Heart left ventricle (tissue), 16 donors: ENCODE results near the gene STARD3. TPM values are rescaled to one million over a fixed set of nuclear protein-coding genes. Genes with fewer than 3 reads are reported as not detected.

ENCODE experiments used
- ATAC-seq, 4 donors: fragments of 200-7000 bp; cut with Tn5 transposase; one replicate each; pipeline ENCODE4 v1.9.1; 2020 to 2022; ENCODE audit warnings: moderate library complexity in 4 of 4, mild to moderate bottlenecking in 3 of 4, moderate number of reproducible peaks in 1 of 4
- DNase-seq, 5 donors: peaks; one replicate each; pipeline ENCODE4 v3.0.0-alpha.2; 2020
- H3K27ac ChIP-seq, 12 donors: fragments of 200-600 bp; sonication (generic) in 4 of 12; one replicate each; pipeline versions ENCODE4 v1.5.0 to v1.8.0; 2016 to 2022; ENCODE audit warnings: mild to moderate bottlenecking in 2 of 12
- H3K27me3 ChIP-seq, 9 donors: fragments of 200-600 bp; sonication (generic) in 2 of 9; one replicate each; pipeline versions ENCODE4 v1.5.1 to v1.8.0; 2016 to 2022; ENCODE audit warnings: mild to moderate bottlenecking in 3 of 9
- H3K36me3 ChIP-seq, 9 donors: fragments of 200-600 bp; sonication (generic) in 2 of 9; one replicate each; pipeline versions ENCODE4 v1.5.0 to v1.8.0; 2018 to 2022; ENCODE audit warnings: mild to moderate bottlenecking in 2 of 9
- H3K4me1 ChIP-seq, 12 donors: fragments of 200-600 bp; sonication (generic) in 4 of 12; one replicate each; pipeline versions ENCODE4 v1.5.0 to v1.8.0; 2016 to 2022; ENCODE audit warnings: mild to moderate bottlenecking in 3 of 12
- H3K4me3 ChIP-seq, 12 donors: fragments of 200-600 bp; sonication (generic) in 4 of 12; one replicate each; pipeline versions ENCODE4 v1.5.0 to v1.8.0; 2017 to 2022; ENCODE audit warnings: mild to moderate bottlenecking in 9 of 12, moderate library complexity in 4 of 12
- H3K9me3 ChIP-seq, 12 donors: fragments of 200-600 bp; sonication (generic) in 4 of 12; one replicate each; pipeline versions ENCODE4 v1.5.0 to v1.8.0; 2016 to 2022; ENCODE audit warnings: mild to moderate bottlenecking in 1 of 12
- CTCF ChIP-seq, 12 donors: fragments of 200-600 bp; sonication (generic) in 4 of 12; IDR thresholded peaks; one replicate each; pipeline versions ENCODE4 v1.5.0 to v1.8.0; 2018 to 2022; ENCODE audit warnings: antibody characterized with exemption in 12 of 12, mild to moderate bottlenecking in 5 of 12
- POLR2A ChIP-seq, 2 donors: fragments of 450-650 bp; IDR thresholded peaks; one replicate each; pipeline ENCODE4 v1.6.1; 2017; ENCODE audit warnings: antibody characterized with exemption in 2 of 2, mild to moderate bottlenecking in 2 of 2, moderate library complexity in 2 of 2
- WGBS, 4 donors: extraction: QIAGEN DNeasy Blood & Tissue Kit in 2 of 4; methylation state at CpG; one replicate each; pipeline versions ENCODE4 v1.1.5 to v1.1.7; 2013 to 2018; 5-methylcytosine and 5-hydroxymethylcytosine counted together
- intact Hi-C, 10 donors: fragments of 100-400 bp; cut with DNase I; formaldehyde crosslinking; loops; one replicate each; pipeline versions ENCODE4 v1.11.1 to v1.14.2; 2022
- polyA plus RNA-seq, 2 donors: library from polyadenylated mRNA; stranded (reverse); fragments of 200-250 nt; gene quantifications; one replicate each; pipeline ENCODE4 v1.2.3, GENCODE V29; 2013
- total RNA-seq, 9 donors: library from RNA; depleted of rRNA in 2 of 9; stranded (reverse); fragments of >200 nt in 2 of 9; fragmentation: NEBNext Ultra II Directional in 3 of 9; extraction: Animal tissue kit (Norgen Biotek cat#: 25700) in 3 of 9; gene quantifications; one replicate each; pipeline versions ENCODE4 v1.1.0 to v1.2.4, GENCODE V29; 2016 to 2023
- donor health status: ischemic (EF 13 %, LVEDD 7.1; RV severe dilation, severe dysfunction).
- donor health status: healthy with polysubstance abuse.
- donor health status: DM: no; HTN: yes; CAD: no.
- donor health status: DM: no; HTN: no; CAD: no.
- donor health status: ischemic (EF 25% LVEDD 6.9; RV normal size, moderate dysfunction).
- donor health status: ischemic (EF 25% LVEDD 5.7; RV mildly dilated, moderate dysfunction).
- donor health status: healthy.
- donor health status: DM: yes; HTN: yes; CAD: no.
- donor health status: ischemic (EF 35%, LVEDD 5.7; RV mildly dilated, moderate dysfunction).
- donor health status: nonischemic (EF 11% LVEDD 7.7; RV severe dilation, severe dysfunction).
- donor health status: DM: yes; HTN: yes; CAD: no.
- donor health status: PGD.
- donor health status: ischemic (EF 29% LVEDD 5.4; RV normal size, mild dysfunction).
- donor health status: nonischemic (EF 23%, LVEDD 6.1; RV moderate dilation, normal function).

Gene STARD3
- total and polyA plus RNA-seq, 11 donors: 14.1 to 57.2 (median 24.2) TPM

DNA sequence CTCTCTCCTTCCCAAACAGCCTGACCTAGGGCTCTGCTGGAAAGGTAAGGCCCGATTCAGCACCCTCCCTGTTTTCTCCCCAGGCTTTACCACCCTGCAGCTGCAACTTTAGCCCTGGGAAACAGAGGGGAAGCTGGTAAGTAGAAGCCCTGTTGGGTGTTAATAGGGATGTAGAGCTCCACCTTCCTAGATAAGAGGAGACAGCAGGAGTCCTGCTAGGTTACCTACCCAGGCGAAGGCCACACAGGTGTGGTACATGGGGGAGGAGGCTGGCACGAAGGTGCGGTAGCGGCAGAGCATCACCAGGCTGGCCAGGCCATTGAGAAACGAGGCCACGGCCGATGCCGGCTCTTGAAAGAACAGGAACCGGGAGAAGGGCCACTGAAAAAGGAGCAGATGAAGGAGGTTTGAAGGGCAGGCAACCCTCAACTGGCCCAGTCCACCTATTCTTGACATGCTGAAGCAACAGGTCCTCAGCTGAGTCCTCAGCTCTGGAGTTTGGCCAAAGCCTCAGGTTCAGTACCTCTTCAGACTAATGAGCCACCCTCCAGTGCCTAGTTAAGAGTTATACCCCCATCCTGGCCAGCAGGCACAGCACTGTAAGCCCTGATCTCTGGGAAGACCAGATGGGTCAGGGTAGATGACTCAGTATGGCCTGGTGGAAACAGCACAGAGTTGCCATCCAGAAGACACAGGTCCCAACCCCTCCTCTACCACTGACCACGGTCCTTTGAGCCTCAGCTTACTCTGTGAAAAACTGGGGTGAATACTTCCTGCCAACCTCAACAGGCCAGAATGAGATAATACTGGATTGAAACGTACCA is 47.6 kb downstream of the STARD3 start:
- Histone ChIP-seq H3K27ac (no peak overlapping the region), H3K36me3 (peaks cover 0 to 40% (median 18%) of the 10 kb centered on the region in 9 donors), H3K4me3 (no peak overlapping the region), H3K4me1 (peaks cover 0 to 30% (median 22%) of the 10 kb centered on the region in 12 donors), H3K9me3 (no peaks in the 10 kb centered on the region), H3K27me3 (no peaks in the 10 kb centered on the region)
- ATAC-seq (no peak), DNase-seq (peak in 1 of 5 donors; percentile 16)
- TF ChIP-seq CTCF (IDR thresholded peaks at IDR 0.05): no peak
- no peak for TF ChIP-seq POLR2A (IDR thresholded peaks at IDR 0.05)
- intact Hi-C loops: loop anchor here in 3 of 10 donors (5.0 kb wide), 3 partner anchors 43 to 68 kb away; partner anchors contain the start of gene MIEN1 (in 2 of the 3)
- WGBS, 4 donors: 89 to 93% (median 90%) methylated on average over 11 to 12 of the region's 12 CpGs

GRCh38 chr17:39687101-39687545 is 50.2 kb downstream of the STARD3 start:
- H3K36me3 ChIP-seq: peaks cover 0 to 27% (median 16%) of the 10 kb centered on the region in 9 donors
- DNase-seq: peak in 1 of 5 donors; percentile 19
- no peaks in the 10 kb centered on the region for H3K9me3 ChIP-seq
- H3K27ac ChIP-seq: peak overlapping the region; percentile 81 to 99 (median 90)
- no peak for ATAC-seq
- WGBS, 4 donors: 58 to 60% (median 59%) methylated on average over 6 of the region's 6 CpGs
- no peaks in the 10 kb centered on the region for H3K27me3 ChIP-seq
- no peak for TF ChIP-seq POLR2A (IDR thresholded peaks at IDR 0.05)
- no peak for TF ChIP-seq CTCF (IDR thresholded peaks at IDR 0.05)
- peaks cover 0 to 18% (median 12%) of the 10 kb centered on the region in 12 donors for H3K4me1 ChIP-seq
- intact Hi-C loops: loop anchor here in 4 of 10 donors (1.0 to 5.0 kb wide), 4 partner anchors 12 to 65 kb away; partner anchors contain the start of gene MIEN1 (in 2 of the 4)
- H3K4me3 ChIP-seq: peak overlapping the region; percentile 31 to 95 (median 75)

DNA sequence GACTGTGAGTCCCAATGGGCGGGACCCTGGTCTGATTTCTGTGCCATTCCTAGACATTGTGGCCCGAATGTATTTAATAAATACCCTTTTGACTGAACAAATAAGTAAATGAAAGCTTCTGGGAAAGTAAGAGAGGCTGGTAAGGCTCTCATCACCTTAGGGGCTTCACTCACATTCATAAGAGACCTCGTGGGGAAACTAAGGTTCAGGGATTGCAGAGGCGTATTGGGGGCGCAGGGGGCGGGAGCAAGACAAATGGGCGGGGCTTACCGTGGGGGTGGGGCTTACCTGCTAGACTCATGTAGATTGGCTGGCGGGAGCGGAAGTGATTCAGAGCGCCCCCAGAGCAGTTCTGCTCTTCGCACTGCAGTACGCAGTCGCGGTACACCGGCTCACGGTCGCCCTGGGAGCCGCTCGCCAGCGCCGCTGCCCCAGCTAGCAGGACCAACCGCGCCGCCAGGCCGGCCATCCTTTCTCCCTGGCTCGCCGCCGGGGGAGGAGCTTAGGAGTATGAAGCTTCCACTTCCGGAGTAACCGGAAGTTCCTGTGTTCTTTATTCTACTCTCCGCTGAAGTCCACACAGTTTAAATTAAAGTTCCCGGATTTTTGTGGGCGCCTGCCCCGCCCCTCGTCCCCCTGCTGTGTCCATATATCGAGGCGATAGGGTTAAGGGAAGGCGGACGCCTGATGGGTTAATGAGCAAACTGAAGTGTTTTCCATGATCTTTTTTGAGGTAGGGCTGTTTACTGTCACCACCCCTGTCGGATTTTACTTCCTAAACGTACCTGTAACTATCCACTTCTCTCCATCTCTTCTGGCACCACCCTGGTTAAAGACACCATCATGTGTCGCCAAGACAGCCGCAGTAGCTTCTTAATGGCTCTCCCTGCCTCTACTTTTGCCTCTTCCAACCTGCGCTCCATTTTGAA is 50.9 kb downstream of the STARD3 start, which contains the start of gene PGAP3:
Gene PGAP3 (minus strand): TSS at position 512 of the 929 bp plus-strand sequence. CDS start 43 bp downstream, at position 469.
- Histone ChIP-seq H3K9me3 (no peaks in the 10 kb centered on the region), H3K4me3 (peak within 1 kb of the TSS; percentile 31 to 95 (median 75)), H3K4me1 (peaks cover 0 to 18% (median 12%) of the 10 kb centered on the region in 12 donors), H3K36me3 (peaks cover 0 to 24% (median 16%) of the 10 kb centered on the region in 9 donors), H3K27me3 (no peaks in the 10 kb centered on the region), H3K27ac (peak within 1 kb of the TSS; percentile 81 to 99 (median 90))
- WGBS, 4 donors: 3 to 6% (median 4%) methylated on average over 34 to 45 of the region's 45 CpGs
- DNase-seq: peak; percentile 89 to 92 (median 90)
- TF ChIP-seq CTCF (IDR thresholded peaks at IDR 0.05) (peak in 1 of 12 donors; percentile 20), POLR2A (IDR thresholded peaks at IDR 0.05) (peak in 1 of 2 donors; percentile 67)
- peak; percentile 86 to 97 (median 96) for ATAC-seq
- intact Hi-C loops: loop anchor here in 4 of 10 donors (1.0 to 5.0 kb wide), 4 partner anchors 11 to 64 kb away; partner anchors contain the start of gene MIEN1 (in 2 of the 4)
